Activated CD8-positive, alpha-beta memory T cell treated with anti-CD3 and anti-CD28 coated beads for 48 hours (primary cell): ENCODE measurements around the gene ADAM12.

Experiments used
- DNase-seq, 3 experiments: peaks; one replicate each; pipeline ENCODE4 v3.0.0-alpha.2; 2020; ENCODE audit warnings: low read depth in 2 of 3, low spot score in 2 of 3

ADAM12 gene

GRCh38 chr10:126387931-126388911, at the start of gene ADAM12:
Gene ADAM12, minus strand, starts transcription at chr10:126388477. Its CDS starts 332 bp downstream, at chr10:126388145.
- DNase-seq: no peak

- DNase-seq: no peak
Observed at GRCh38 chr10:126437635-126438406, 49.5 kb upstream of the ADAM12 start.

- DNase-seq: no peak
Observed at GRCh38 chr10:126434235-126434634, 46.0 kb upstream of the ADAM12 start.

- no peak for DNase-seq
Observed at GRCh38 chr10:126433351-126433750, 45.1 kb upstream of the ADAM12 start.

GRCh38 chr10:126432507-126432906, 44.2 kb upstream of the ADAM12 start:
- DNase-seq: no peak

- no peak for DNase-seq
Observed at GRCh38 chr10:126431816-126432215, 43.5 kb upstream of the ADAM12 start.

- DNase-seq: no peak
Observed at GRCh38 chr10:126430512-126430911, 42.2 kb upstream of the ADAM12 start.

GRCh38 chr10:126429275-126429674, 41.0 kb upstream of the ADAM12 start:
- no peak for DNase-seq

- no peak for DNase-seq
Observed at GRCh38 chr10:126425489-126426065, 37.3 kb upstream of the ADAM12 start.

- DNase-seq: no peak
Observed at GRCh38 chr10:126425032-126425431, 36.8 kb upstream of the ADAM12 start.

- no peak for DNase-seq
Observed at GRCh38 chr10:126423732-126424491, 35.6 kb upstream of the ADAM12 start.

- no peak for DNase-seq
Observed at GRCh38 chr10:126422567-126422966, 34.3 kb upstream of the ADAM12 start.

- DNase-seq: no peak
Observed at GRCh38 chr10:126421756-126422256, 33.5 kb upstream of the ADAM12 start.

- DNase-seq: no peak
Observed at GRCh38 chr10:126420567-126421300, 32.5 kb upstream of the ADAM12 start.

GRCh38 chr10:126417220-126417825, 29.0 kb upstream of the ADAM12 start:
- no peak for DNase-seq

GRCh38 chr10:126409821-126410220, 21.5 kb upstream of the ADAM12 start:
- DNase-seq: no peak

GRCh38 chr10:126408953-126409641, 20.8 kb upstream of the ADAM12 start:
- no peak for DNase-seq

- no peak for DNase-seq
Observed at GRCh38 chr10:126407831-126408230, 19.6 kb upstream of the ADAM12 start.

GRCh38 chr10:126405239-126405775, 17.0 kb upstream of the ADAM12 start:
- DNase-seq: no peak
